Measurements from ENCODE around the gene CDKAL1.

The CDKAL1 gene

DNA sequence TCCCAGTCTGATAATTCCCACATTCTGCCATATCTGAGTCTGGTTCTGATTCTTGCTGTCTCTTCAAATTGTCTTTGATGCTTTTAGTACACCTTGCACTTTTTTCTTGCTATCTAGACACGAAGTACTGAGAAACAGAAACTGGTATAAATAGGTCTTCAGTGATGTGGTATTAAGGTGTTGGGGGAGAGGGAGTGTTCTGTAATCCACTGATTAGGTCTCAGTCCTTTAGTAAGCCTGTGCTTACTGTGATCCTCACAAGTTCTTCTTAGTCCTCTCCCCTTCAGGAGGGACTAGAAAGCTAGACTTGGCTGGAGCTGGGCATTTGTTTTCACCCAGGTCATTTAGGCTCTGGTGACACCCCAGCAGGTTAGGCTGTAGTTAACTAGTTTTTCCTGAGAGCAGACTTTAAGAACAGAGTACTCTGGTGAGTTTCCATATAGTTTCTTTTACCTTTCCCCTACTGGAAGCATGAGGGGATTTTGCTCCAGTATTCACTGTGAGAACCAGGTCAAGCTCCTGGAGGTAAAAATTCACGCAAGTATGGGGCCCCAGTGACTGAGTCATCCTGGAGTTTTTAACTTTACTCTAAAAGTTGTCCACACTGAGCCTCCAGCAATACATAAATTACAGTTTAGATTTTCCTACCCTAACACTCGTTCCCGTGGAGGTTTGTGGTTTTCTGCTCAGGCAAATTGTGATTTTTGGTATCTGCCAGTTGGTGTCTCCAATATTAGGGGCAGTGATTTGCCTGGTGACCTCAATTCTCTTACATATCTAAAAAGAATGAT, 154.6 kb downstream of the CDKAL1 start:
- Histone ChIP-seq H3K4me1 (ENCODE audit: insufficient read depth, insufficient read length) (no peaks in the 10 kb centered on the region), H3K27me3 (ENCODE audit: insufficient read depth, insufficient read length) (no peaks in the 10 kb centered on the region), H3K4me3 (ENCODE audit: insufficient read length, low read depth) (no peak overlapping the region), H3K9me3 (ENCODE audit: insufficient read depth, low read length) (no peaks in the 10 kb centered on the region), H3K9ac (ENCODE audit: insufficient read length, low read depth) (no peak overlapping the region), H3K36me3 (ENCODE audit: insufficient read depth, insufficient read length, low read length) (no peaks in the 10 kb centered on the region)
- TF ChIP-seq YY1 (IDR thresholded peaks at IDR 0.05; ENCODE audit: insufficient read depth, insufficient read length) = no peak
- no peak for DNase-seq (ENCODE audit: low read depth, low spot score)

- Histone ChIP-seq H3K9ac (ENCODE audit: insufficient read length, low read depth) (no peak overlapping the region), H3K27me3 (ENCODE audit: insufficient read depth, insufficient read length) (no peaks in the 10 kb centered on the region), H3K36me3 (ENCODE audit: insufficient read depth, insufficient read length, low read length) (no peaks in the 10 kb centered on the region), H3K4me1 (ENCODE audit: insufficient read depth, insufficient read length) (no peaks in the 10 kb centered on the region), H3K4me3 (ENCODE audit: insufficient read length, low read depth) (no peak overlapping the region), H3K9me3 (ENCODE audit: insufficient read depth, low read length) (no peaks in the 10 kb centered on the region)
- TF ChIP-seq ZNF274 (IDR thresholded peaks at IDR 0.05; ENCODE audit: low read depth, low read length) = no peak
- TF ChIP-seq SUZ12 (IDR thresholded peaks at IDR 0.05; ENCODE audit: extremely low read depth, insufficient read depth, insufficient read length) = no peak
- no peak for TF ChIP-seq YY1 (IDR thresholded peaks at IDR 0.05; ENCODE audit: insufficient read depth, insufficient read length)
- no peak for DNase-seq (ENCODE audit: low read depth, low spot score)
Measured at GRCh38 chr6:20691185-20691584, 156.9 kb downstream of the CDKAL1 start.

- no peaks in the 10 kb centered on the region for H3K9me3 ChIP-seq (ENCODE audit: insufficient read depth, low read length)
- H3K4me3 ChIP-seq (ENCODE audit: insufficient read length, low read depth) = no peak overlapping the region
- DNase-seq (ENCODE audit: low read depth, low spot score) = no peak
- no peaks in the 10 kb centered on the region for H3K27me3 ChIP-seq (ENCODE audit: insufficient read depth, insufficient read length)
- no peak overlapping the region for H3K9ac ChIP-seq (ENCODE audit: insufficient read length, low read depth)
- H3K36me3 ChIP-seq (ENCODE audit: insufficient read depth, insufficient read length, low read length) = no peaks in the 10 kb centered on the region
- TF ChIP-seq YY1 (IDR thresholded peaks at IDR 0.05; ENCODE audit: insufficient read depth, insufficient read length) = no peak
- no peak for TF ChIP-seq ZNF274 (IDR thresholded peaks at IDR 0.05; ENCODE audit: low read depth, low read length)
- no peak for TF ChIP-seq SUZ12 (IDR thresholded peaks at IDR 0.05; ENCODE audit: extremely low read depth, insufficient read depth, insufficient read length)
- no peaks in the 10 kb centered on the region for H3K4me1 ChIP-seq (ENCODE audit: insufficient read depth, insufficient read length)
Measured at GRCh38 chr6:20692023-20692422, 157.8 kb downstream of the CDKAL1 start.

GRCh38 chr6:20693466-20694063, 159.3 kb downstream of the CDKAL1 start:
- H3K4me3 ChIP-seq (ENCODE audit: insufficient read length, low read depth) = no peak overlapping the region
- no peaks in the 10 kb centered on the region for H3K9me3 ChIP-seq (ENCODE audit: insufficient read depth, low read length)
- H3K27me3 ChIP-seq (ENCODE audit: insufficient read depth, insufficient read length) = no peaks in the 10 kb centered on the region
- H3K36me3 ChIP-seq (ENCODE audit: insufficient read depth, insufficient read length, low read length) = no peaks in the 10 kb centered on the region
- no peaks in the 10 kb centered on the region for H3K4me1 ChIP-seq (ENCODE audit: insufficient read depth, insufficient read length)
- H3K9ac ChIP-seq (ENCODE audit: insufficient read length, low read depth) = no peak overlapping the region
- no peak for DNase-seq (ENCODE audit: low read depth, low spot score)
- no peak for TF ChIP-seq YY1 (IDR thresholded peaks at IDR 0.05; ENCODE audit: insufficient read depth, insufficient read length)
- no peak for TF ChIP-seq SUZ12 (IDR thresholded peaks at IDR 0.05; ENCODE audit: extremely low read depth, insufficient read depth, insufficient read length)
- TF ChIP-seq ZNF274 (IDR thresholded peaks at IDR 0.05; ENCODE audit: low read depth, low read length) = no peak

DNA sequence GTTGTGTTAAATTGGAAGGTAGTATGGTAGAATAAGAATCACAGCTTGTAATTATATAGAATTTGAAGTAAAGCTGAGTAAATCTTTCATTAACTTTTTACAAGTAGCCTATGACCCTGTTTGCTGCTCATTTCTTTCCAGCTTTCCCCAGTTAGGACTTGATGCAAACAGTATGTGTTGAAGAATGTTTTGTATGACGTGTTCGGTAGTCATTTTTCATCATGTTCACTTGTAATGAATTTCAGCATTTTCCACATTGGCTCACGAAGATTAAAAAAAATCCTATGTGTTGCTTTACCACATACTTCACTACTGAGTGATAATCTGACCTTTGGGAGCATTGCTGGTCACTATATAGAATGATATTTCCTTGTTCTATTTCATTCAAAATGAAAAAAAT, 162.4 kb downstream of the CDKAL1 start:
- Histone ChIP-seq H3K9ac (ENCODE audit: insufficient read length, low read depth) (no peak overlapping the region), H3K9me3 (ENCODE audit: insufficient read depth, low read length) (no peaks in the 10 kb centered on the region)

DNA sequence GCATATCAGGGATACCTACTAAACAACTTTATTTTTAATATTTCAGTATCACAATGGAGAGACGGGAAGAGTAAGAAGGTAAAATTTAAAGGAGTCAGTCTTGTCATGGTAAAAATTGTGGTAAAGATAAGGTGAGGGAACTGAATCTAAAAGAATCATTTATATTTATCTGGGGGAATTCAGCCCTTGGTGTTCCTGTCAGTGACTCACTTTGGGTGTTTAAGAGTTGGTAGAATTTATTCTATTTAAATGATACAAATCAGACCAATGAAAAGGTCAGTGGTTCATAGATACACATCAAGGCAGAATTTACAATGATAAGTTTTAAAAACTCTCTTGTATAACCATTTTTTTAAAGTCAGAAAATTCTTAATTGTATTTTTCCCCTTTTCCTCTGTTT, 164.4 kb downstream of the CDKAL1 start:
- H3K4me1 ChIP-seq (ENCODE audit: insufficient read depth, insufficient read length) = no peaks in the 10 kb centered on the region
- no peaks in the 10 kb centered on the region for H3K36me3 ChIP-seq (ENCODE audit: insufficient read depth, insufficient read length, low read length)
- H3K4me3 ChIP-seq (ENCODE audit: insufficient read length, low read depth) = no peak overlapping the region
- no peak for DNase-seq (ENCODE audit: low read depth, low spot score)
- H3K27me3 ChIP-seq (ENCODE audit: insufficient read depth, insufficient read length) = no peaks in the 10 kb centered on the region
- no peak overlapping the region for H3K9ac ChIP-seq (ENCODE audit: insufficient read length, low read depth)
- TF ChIP-seq SUZ12 (IDR thresholded peaks at IDR 0.05; ENCODE audit: extremely low read depth, insufficient read depth, insufficient read length) (no peak), YY1 (IDR thresholded peaks at IDR 0.05; ENCODE audit: insufficient read depth, insufficient read length) (no peak), ZNF274 (IDR thresholded peaks at IDR 0.05; ENCODE audit: low read depth, low read length) (no peak)
- H3K9me3 ChIP-seq (ENCODE audit: insufficient read depth, low read length) = no peaks in the 10 kb centered on the region

More for the DNA sequence above, 162.4 kb downstream of the CDKAL1 start:
- Histone ChIP-seq H3K4me3 (ENCODE audit: insufficient read length, low read depth) (no peak overlapping the region), H3K36me3 (ENCODE audit: insufficient read depth, insufficient read length, low read length) (no peaks in the 10 kb centered on the region), H3K4me1 (ENCODE audit: insufficient read depth, insufficient read length) (no peaks in the 10 kb centered on the region), H3K27me3 (ENCODE audit: insufficient read depth, insufficient read length) (no peaks in the 10 kb centered on the region)
- TF ChIP-seq ZNF274 (IDR thresholded peaks at IDR 0.05; ENCODE audit: low read depth, low read length) (no peak), SUZ12 (IDR thresholded peaks at IDR 0.05; ENCODE audit: extremely low read depth, insufficient read depth, insufficient read length) (no peak), YY1 (IDR thresholded peaks at IDR 0.05; ENCODE audit: insufficient read depth, insufficient read length) (no peak)
- DNase-seq (ENCODE audit: low read depth, low spot score) = no peak

GRCh38 chr6:20699402-20699801, 165.1 kb downstream of the CDKAL1 start:
- Histone ChIP-seq H3K4me3 (ENCODE audit: insufficient read length, low read depth) (no peak overlapping the region), H3K27me3 (ENCODE audit: insufficient read depth, insufficient read length) (no peaks in the 10 kb centered on the region), H3K4me1 (ENCODE audit: insufficient read depth, insufficient read length) (no peaks in the 10 kb centered on the region), H3K36me3 (ENCODE audit: insufficient read depth, insufficient read length, low read length) (no peaks in the 10 kb centered on the region), H3K9me3 (ENCODE audit: insufficient read depth, low read length) (no peaks in the 10 kb centered on the region), H3K9ac (ENCODE audit: insufficient read length, low read depth) (no peak overlapping the region)
- no peak for DNase-seq (ENCODE audit: low read depth, low spot score)
- TF ChIP-seq SUZ12 (IDR thresholded peaks at IDR 0.05; ENCODE audit: extremely low read depth, insufficient read depth, insufficient read length) (no peak), ZNF274 (IDR thresholded peaks at IDR 0.05; ENCODE audit: low read depth, low read length) (no peak), YY1 (IDR thresholded peaks at IDR 0.05; ENCODE audit: insufficient read depth, insufficient read length) (no peak)
